Natural killer cell (primary cell): ENCODE results near the gene CACNA1B. TPM values are rescaled to one million over a fixed set of nuclear protein-coding genes. Genes with fewer than 3 reads are reported as not detected.
A peak's percentile ranks its signal among the peaks of the same experiment; 100 is the strongest.

Experiments used
- ATAC-seq, 3 donors: fragments of 150-1000 bp in 2 of 3; fragments of 200-7000 bp in 1 of 3; cut with Tn5 transposase; 1 replicate in 1 of 3; 2 replicates in 2 of 3; pipeline ENCODE4 v1.10.0; 2021; ENCODE audit warnings: mild to moderate bottlenecking in 2 of 3, moderate library complexity in 2 of 3
- DNase-seq, 2 donors: peaks; one replicate each; pipeline versions ENCODE4 v3.0.0 to v3.0.0-alpha.2; 2013 to 2021; ENCODE audit warnings: mixed read lengths in 1 of 2
- H3K27ac ChIP-seq: one replicate; pipeline ENCODE4 v1.5.1; 2013; ENCODE audit warnings: mild to moderate bottlenecking, low read length
- H3K27me3 ChIP-seq: one replicate; pipeline ENCODE4 v1.6.1; 2013; ENCODE audit warnings: low read length; ENCODE audit not compliant: control insufficient read depth, insufficient read depth
- H3K36me3 ChIP-seq: one replicate; pipeline ENCODE4 v1.6.1; 2013; ENCODE audit warnings: low read length; ENCODE audit not compliant: control insufficient read depth, insufficient read depth
- H3K4me1 ChIP-seq: one replicate; pipeline ENCODE4 v1.6.1; 2013; ENCODE audit warnings: low read length; ENCODE audit not compliant: control insufficient read depth, insufficient read depth
- H3K4me3 ChIP-seq: one replicate; pipeline ENCODE4 v1.5.1; 2013; ENCODE audit warnings: low read length
- H3K9me3 ChIP-seq: one replicate; pipeline ENCODE4 v1.6.1; 2013; ENCODE audit warnings: low read length; ENCODE audit not compliant: control insufficient read depth, insufficient read depth
- H3K27ac Mint-ChIP-seq, 2 donors: one replicate each; pipeline ENCODE4 v1.8.0; 2022; ENCODE audit warnings: mild to moderate bottlenecking in 2 of 2, mixed read lengths in 2 of 2, moderate library complexity in 1 of 2
- H3K27me3 Mint-ChIP-seq, 2 donors: one replicate each; pipeline ENCODE4 v1.8.0; 2022; ENCODE audit warnings: low read depth in 2 of 2, mixed read lengths in 2 of 2
- H3K36me3 Mint-ChIP-seq: one replicate; pipeline ENCODE4 v1.8.0; 2022; ENCODE audit warnings: mixed read lengths
- H3K4me1 Mint-ChIP-seq, 2 donors: one replicate each; pipeline ENCODE4 v1.8.0; 2022; ENCODE audit warnings: mixed read lengths in 2 of 2
- H3K4me3 Mint-ChIP-seq: one replicate; pipeline ENCODE4 v1.8.0; 2022; ENCODE audit warnings: mild to moderate bottlenecking, moderate library complexity, mixed read lengths
- H3K9me3 Mint-ChIP-seq, 2 donors: one replicate each; pipeline ENCODE4 v1.8.0; 2022; ENCODE audit warnings: mixed read lengths in 2 of 2
- WGBS: methylation state at CpG from one replicate; pipeline ENCODE4 v1.1.7; 2013; ENCODE audit warnings: missing lambda C conversion rate; ENCODE audit not compliant: insufficient coverage; 5-methylcytosine and 5-hydroxymethylcytosine counted together
- intact Hi-C: fragments of 100-400 bp; cut with micrococcal nuclease; formaldehyde crosslinking; loops from one replicate; pipeline ENCODE4 v1.14.2; 2022
- total RNA-seq, 4 donors: library from RNA; stranded (reverse); fragments of 120-200 nt in 1 of 4; gene quantifications; one replicate each; pipeline versions ENCODE4 v1.2.3 to v1.2.4, GENCODE V29; 2013 to 2022
- TF ChIP-seq, protein P1 (sequence below): fragments of 200-600 bp; IDR thresholded peaks from one replicate; pipeline ENCODE4 v1.8.0; 2022; ENCODE audit warnings: antibody characterized with exemption

CACNA1B gene
- total RNA-seq, 3 donors from 2014 or later (not counting 1 experiment from before 2014, with no cell fraction given) = 0.07 TPM; not detected in 2

DNA sequence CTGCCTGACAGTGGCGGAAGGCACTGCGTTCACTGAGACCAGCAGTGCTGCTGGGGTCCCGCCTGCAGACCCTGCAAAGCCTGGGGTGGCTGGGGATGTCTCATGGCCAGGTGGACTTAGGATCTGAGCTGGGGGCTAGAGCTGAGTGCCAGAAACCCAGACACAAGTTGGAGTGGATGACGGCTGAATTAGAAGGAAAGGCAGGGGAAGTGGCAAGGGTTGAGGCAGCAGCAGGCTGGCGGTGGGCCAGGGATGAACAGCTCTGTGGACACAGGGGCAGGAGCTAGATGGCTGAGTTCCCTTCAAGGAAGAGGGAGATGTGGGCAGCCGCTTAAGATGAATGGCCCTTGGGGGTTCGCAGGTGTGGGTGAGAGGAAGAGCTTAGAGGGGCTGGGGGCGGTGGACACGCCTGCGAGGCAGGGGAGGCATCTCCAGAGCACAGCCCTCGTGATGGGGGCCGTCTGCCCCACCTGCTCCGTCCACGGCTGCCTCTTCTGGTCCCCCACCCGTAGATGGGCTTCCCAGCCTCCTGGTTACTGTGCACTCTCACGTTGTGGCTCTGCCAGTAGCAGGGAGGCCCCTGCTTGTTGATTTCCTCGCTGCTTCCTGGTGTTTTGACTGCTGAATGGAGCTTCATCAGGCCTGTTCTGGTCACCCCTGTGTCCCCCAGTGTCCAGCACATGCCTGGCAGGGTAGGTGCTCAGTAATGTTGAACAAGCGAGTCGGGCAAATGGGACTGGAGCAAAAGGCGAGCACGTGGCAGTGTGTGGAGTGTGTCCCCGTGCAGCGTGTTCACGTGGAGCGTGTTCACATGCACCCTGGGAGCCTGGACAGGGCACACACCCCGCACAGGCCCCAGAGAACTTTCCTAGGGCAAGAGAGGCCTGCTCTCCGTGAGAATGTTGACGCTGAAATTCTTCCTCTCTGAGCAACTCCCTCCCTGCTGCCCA, 168.2 kb downstream of the CACNA1B start:
- TF ChIP-seq, protein P1, sequence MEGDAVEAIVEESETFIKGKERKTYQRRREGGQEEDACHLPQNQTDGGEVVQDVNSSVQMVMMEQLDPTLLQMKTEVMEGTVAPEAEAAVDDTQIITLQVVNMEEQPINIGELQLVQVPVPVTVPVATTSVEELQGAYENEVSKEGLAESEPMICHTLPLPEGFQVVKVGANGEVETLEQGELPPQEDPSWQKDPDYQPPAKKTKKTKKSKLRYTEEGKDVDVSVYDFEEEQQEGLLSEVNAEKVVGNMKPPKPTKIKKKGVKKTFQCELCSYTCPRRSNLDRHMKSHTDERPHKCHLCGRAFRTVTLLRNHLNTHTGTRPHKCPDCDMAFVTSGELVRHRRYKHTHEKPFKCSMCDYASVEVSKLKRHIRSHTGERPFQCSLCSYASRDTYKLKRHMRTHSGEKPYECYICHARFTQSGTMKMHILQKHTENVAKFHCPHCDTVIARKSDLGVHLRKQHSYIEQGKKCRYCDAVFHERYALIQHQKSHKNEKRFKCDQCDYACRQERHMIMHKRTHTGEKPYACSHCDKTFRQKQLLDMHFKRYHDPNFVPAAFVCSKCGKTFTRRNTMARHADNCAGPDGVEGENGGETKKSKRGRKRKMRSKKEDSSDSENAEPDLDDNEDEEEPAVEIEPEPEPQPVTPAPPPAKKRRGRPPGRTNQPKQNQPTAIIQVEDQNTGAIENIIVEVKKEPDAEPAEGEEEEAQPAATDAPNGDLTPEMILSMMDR = no peak
- intact Hi-C loops = no loop called here
- peak in 1 of 2 donors; percentile 12 for DNase-seq
- H3K27me3 Mint-ChIP-seq = peaks cover 7 to 14% of the 10 kb centered on the region in 2 donors
- no peak overlapping the region for H3K4me3 Mint-ChIP-seq
- no peaks in the 10 kb centered on the region for H3K9me3 Mint-ChIP-seq
- 75% methylated on average over 26 of the region's 28 CpGs for WGBS
- no peak overlapping the region for H3K27ac Mint-ChIP-seq
- no peaks in the 10 kb centered on the region for H3K36me3 Mint-ChIP-seq
- no peaks in the 10 kb centered on the region for H3K27me3 ChIP-seq
- H3K36me3 ChIP-seq = no peaks in the 10 kb centered on the region
- ATAC-seq = no peak
- no peak overlapping the region for H3K4me3 ChIP-seq
- H3K4me1 Mint-ChIP-seq = no peaks in the 10 kb centered on the region
- no peak overlapping the region for H3K27ac ChIP-seq
- no peaks in the 10 kb centered on the region for H3K4me1 ChIP-seq
- no peaks in the 10 kb centered on the region for H3K9me3 ChIP-seq

DNA sequence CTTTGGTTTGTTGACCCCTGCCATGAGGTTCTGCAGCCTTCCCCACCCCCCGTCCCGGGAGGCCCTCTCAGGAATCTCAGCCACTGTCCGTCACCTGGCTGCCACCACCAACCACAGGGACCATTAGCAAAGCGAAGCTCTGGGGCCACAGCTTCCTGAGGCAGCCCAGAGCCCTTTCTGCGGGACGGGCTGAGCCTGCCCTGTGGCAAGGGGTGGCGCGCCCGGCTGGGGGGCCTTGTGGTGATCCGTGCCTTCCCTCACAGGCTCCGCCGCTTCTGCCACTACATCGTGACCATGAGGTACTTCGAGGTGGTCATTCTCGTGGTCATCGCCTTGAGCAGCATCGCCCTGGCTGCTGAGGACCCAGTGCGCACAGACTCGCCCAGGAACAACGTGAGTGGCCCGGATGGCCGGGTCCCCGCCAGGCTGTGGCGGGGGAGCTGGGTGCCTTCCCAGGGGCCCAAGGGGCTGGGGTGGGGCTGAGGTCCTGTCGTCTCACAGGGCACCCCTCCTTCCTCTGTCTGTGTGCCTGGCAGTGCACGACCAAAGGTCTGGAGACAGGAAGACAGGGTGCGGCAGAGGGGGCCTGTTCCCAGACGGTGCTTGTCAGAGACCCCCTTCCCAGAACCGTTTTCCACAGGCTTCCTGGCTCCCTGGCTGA, 169.2 kb downstream of the CACNA1B start:
- DNase-seq = no peak
- H3K27me3 Mint-ChIP-seq = peaks cover 7 to 14% of the 10 kb centered on the region in 2 donors
- H3K9me3 ChIP-seq = no peaks in the 10 kb centered on the region
- H3K4me1 Mint-ChIP-seq = no peaks in the 10 kb centered on the region
- H3K36me3 Mint-ChIP-seq = no peaks in the 10 kb centered on the region
- H3K9me3 Mint-ChIP-seq = no peaks in the 10 kb centered on the region
- H3K27me3 ChIP-seq = no peaks in the 10 kb centered on the region
- no peak overlapping the region for H3K4me3 Mint-ChIP-seq
- H3K27ac Mint-ChIP-seq = no peak overlapping the region
- H3K4me1 ChIP-seq = no peaks in the 10 kb centered on the region
- H3K36me3 ChIP-seq = no peaks in the 10 kb centered on the region
- H3K4me3 ChIP-seq = no peak overlapping the region
- ATAC-seq = no peak
- TF ChIP-seq, protein P1 = no peak
- intact Hi-C loops = no loop called here
- WGBS = 71% methylated on average over 29 of the region's 29 CpGs
- no peak overlapping the region for H3K27ac ChIP-seq

DNA sequence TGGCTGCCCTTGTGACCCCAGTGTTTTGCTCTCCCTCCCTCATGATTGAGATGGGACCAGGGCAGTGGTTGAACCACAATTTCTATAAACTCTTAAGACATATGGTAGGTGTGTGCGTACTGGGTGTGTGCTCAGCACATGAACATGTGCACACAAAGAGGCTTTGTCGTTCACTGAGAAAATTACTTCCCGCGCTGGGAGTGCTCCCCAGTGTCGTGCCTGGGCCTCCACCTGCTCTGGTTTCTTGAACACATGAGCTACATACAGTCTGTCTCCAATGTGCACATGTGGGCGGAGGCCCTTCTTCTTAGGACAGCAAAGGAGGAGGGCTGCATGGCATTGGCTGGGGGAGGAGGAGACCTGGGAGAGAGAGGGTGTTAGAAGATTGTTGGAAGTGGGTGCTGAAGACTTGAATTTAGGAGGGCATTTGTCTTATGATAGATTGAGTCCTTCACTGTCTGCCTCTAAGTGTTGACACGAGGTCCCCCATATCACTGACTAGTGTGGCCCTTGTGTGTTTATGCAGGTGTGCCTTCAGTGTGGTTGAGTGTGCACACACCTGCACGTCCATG, 170.0 kb downstream of the CACNA1B start:
- no peak for ATAC-seq
- Mint-ChIP-seq H3K4me3 (no peak overlapping the region), H3K27ac (no peak overlapping the region), H3K27me3 (peaks cover 6 to 17% of the 10 kb centered on the region in 2 donors), H3K36me3 (no peaks in the 10 kb centered on the region), H3K4me1 (no peaks in the 10 kb centered on the region), H3K9me3 (no peaks in the 10 kb centered on the region)
- TF ChIP-seq, protein P1 = no peak
- WGBS = 88% methylated on average over 8 of the region's 8 CpGs
- H3K36me3 ChIP-seq = no peaks in the 10 kb centered on the region
- no peak overlapping the region for H3K4me3 ChIP-seq
- intact Hi-C loops = no loop called here
- DNase-seq = no peak
- no peaks in the 10 kb centered on the region for H3K9me3 ChIP-seq
- no peaks in the 10 kb centered on the region for H3K4me1 ChIP-seq
- no peaks in the 10 kb centered on the region for H3K27me3 ChIP-seq
- no peak overlapping the region for H3K27ac ChIP-seq
